ENCODE measurements around the gene DLGAP3.

The DLGAP3 gene

DNA sequence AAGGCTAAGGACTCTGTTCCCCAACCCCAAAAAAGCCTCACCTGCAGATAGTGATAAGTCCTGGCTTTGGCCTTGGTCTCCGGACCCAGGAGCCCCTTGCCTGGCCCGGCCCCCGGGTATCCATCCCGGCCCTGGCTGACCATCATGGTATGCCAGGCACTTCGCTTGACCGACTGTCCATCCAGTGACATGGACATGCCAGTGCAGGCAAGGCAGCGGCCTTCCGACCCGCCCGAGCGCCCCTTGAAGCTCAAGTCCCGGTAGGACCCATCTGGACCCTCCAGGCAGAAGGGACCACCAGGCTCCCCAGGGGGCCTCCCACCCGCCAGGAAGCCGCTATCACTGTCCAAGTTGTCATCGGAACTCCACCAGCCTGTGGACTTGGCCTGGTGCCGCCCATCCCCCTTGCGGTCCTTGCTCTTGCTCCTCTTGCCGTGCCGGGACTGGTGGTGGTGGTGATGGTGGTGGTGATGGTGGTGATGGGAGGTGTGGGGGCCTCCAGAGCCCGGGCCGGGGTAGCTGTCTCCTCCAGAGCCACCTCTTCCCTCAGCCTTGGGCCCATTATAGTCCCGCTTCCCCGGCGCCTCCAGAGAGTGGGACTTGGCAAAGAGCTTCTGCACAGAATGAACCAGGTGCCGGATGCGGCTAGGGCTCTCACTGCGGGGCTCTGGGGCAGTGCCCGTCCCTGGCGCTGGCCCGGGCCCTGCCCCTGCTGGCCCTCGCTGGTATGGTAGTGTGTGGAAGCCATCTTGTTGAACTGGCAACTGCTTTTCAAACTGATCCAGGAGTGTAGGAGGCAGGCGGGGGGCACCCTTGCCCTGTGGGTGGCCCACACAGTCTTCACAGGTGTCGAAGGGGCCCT lies 25.0 kb downstream of the DLGAP3 start:
- no peak for DNase-seq (ENCODE audit: low spot score)

DNA sequence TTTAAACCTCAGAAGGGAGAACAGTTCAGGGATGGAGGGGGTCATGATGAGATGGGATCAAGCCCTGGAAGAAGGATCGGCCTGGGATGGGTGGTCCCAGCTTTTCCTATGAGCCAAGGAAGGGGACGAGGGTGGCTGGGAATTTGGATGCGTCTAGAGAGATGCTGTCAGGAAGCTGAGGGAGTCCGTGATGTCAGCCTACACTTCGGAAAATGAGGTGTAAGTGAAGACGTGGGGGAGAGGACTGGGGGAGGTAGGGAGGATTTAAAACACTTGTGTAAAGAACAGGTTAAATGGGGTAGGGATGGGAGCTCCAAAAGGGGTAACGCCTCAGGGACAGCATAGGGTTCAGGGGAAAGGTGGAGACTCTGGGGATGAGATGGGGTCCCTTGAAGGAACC lies 27.5 kb downstream of the DLGAP3 start:
- no peak for DNase-seq (ENCODE audit: low spot score)

DNA sequence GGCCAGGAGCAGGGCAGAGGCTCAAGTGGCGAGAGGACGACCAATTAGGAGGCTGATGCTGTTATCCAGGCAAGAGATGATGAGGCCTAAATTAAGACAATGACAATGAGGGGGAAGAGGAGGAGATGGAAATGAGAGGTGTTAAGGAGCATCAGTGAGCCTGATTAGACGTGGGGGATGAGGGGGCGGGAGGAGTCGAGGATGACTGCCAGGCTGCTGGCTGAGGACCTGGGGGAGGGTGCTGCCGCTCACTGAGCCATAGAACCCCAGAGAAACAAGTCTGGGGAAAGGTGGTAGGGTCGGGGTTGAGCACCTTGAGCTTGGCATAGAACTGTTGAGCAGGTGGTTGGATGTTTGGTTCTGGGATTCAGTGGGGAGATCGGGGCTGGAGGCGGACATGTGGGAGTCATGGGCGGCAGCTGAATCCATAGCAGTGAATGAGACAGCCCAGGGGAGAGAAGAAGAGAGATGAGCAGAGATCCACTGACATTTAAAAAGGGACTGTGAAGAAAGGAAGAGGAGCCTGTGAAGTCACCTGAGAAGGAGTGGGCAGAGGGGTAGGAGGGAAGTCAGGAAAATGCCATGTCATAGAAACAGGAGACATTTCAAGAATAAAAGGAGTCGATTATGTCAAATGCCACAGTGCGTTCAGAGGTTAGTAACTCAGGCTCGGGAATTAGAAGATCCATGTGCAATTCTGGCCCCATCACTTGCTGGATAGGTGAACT lies 28.5 kb downstream of the DLGAP3 start:
- DNase-seq (ENCODE audit: low spot score) = no peak

DNA sequence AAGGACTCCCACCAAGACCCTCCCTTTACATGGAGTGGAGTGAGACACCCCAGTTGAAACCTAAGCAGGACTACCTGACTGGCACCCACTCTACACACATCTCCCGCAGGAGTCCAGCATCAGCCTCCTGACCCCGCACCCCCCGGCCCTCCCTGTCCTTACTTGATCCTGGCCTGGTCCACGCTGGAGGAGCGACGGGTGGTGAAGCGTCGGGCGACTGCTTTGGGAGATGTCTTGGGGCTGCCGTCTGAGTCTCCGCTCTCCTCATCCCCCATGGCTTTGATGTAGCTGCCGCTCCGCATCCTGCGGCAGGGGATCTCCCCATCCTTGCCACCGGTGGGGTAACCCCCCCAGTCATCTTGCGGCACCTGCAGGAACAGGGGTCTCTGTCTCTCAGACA lies 29.5 kb downstream of the DLGAP3 start:
- no peak for DNase-seq (ENCODE audit: low spot score)

DNA sequence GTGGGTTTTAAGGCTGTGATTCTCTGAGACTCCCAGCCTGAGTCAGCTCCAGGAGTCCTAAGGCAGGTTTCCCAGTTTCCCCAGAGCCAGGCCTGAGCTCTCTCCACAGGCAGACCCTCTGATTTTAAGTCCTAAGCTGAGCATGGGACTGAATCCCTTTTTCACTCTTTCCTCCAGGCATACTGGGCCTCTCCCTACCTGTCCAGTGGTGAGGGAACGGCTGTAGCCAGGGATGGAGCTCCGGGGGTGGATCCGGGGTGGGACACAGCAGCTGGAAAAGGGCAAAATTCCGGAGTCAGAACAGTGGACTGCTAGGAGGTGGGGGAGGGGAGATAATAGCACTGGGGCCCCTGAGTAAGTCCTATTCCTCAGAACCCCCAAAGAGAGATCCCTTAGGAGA lies 30.0 kb downstream of the DLGAP3 start:
- no peak for DNase-seq (ENCODE audit: low spot score)

DNA sequence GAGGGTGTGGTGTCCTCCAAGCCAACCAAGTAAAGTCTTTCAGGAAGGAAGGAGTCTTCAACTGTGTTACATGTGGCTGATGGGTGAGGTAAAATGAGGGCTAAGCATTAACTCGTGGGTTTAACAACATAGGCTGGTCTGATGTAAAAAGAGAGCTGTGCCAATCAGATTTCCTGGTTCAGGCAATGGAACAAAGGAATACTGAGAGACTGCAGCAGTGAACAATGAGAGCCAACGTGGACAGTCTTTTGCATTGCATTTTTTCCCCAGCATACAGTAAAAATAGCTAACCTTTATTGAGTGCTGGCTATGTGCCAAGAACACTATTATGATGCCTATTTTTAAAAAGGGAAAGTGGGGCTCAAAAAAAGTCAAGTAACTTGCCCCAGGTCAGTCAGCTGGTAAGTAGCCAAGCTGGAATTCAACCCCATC lies 31.1 kb downstream of the DLGAP3 start:
- no peak for DNase-seq (ENCODE audit: low spot score)

DNA sequence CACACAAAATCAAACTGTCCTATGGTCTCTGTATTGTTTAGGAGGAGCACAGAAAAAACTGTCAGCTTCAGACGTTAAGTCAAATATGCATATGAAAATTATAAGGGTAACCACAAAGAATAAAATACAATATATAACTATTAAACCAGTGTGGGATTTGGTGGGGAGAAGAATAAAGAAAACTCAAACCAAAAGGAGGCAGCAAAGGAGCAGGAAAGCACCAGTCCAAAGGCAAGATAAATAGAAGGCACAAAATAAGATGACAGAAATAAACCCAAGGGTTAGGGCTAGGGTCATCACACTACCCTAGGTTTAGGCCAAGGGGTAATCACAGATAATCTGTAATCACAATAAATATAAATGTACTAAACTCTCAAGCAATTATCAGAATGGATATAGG lies 32.8 kb downstream of the DLGAP3 start:
- no peak for DNase-seq (ENCODE audit: low spot score)

DNA sequence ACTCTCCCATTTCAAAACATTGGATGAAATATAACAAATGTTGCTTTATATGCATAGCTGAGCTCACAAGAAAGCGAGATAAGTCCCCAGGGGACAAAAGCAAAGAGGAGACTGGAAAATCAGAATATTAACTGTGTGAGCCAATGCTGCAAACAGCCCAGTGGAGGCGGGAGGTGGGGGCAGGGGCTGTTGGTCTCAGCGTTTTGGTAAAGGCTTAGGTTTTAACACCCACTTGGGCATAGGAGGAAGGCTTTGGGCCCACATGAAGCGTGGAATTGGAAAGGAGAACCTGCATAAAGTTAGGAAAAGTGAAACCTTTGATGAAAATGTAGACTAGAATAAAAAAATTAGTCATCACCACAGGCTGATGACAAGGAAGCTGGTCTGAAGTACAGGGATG lies 39.7 kb downstream of the DLGAP3 start:
- no peak for DNase-seq (ENCODE audit: low spot score)

DNA sequence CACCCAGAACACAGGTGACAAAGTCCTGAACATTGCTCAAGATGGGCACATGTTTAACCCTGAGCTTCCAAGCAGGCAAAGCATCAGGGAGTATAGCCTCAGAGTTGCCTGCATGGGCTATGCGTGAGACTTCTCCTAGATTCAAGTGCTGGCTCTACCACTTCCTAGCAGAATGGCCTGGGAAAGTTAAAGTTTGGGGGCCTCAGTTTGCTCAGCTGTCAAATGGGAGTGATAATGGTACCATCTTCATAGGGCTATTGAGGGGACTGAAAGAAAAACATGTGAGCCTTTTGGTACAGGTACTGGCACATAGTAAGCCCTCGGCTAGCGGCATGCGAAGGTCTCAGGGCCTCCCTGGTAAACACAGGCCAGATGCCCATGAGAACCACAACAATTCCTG lies 41.9 kb downstream of the DLGAP3 start:
- no peak for DNase-seq (ENCODE audit: low spot score)

DNA sequence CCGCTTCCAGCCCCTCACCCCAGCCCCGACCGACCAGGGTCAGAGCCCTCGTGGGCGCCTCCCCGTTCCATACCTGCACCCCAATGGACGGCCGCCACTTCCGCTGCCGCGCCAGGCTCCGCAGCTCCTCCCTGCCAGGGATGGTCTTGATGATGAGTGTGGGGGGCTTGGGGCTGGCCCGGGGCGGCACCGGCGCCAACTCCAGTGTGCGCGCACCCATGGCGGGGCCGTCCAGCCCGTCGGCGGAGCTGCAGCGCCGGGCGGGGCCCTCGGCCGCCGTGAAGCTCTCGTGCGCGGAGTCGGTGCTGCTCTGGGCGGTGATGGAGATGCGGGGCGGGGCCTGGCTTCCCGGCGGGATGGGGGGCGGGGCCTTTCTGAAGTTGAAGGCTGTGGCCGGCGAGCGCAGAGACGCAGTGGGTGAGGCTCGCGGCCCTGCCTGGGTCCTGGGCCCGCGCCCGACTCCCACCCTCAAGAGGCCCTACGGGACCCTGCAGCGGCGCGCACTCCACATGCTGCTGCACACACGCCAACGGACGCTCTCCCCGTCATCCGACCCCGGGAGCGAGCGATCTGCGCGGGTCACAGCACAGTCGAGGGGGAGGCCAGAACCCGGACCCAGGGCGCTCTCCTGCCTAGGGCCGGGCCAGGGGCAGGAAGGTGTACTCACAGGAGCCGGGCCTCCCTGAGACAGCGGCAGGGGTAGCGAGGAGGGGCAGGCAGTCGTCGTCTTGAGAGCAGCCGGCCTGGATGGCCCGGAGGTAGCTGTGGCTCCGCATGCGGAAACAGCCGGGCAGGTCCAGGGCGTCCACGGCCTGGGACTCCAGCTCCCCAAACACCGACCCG lies 43.8 kb downstream of the DLGAP3 start:
- DNase-seq (ENCODE audit: low spot score) = no peak

DNA sequence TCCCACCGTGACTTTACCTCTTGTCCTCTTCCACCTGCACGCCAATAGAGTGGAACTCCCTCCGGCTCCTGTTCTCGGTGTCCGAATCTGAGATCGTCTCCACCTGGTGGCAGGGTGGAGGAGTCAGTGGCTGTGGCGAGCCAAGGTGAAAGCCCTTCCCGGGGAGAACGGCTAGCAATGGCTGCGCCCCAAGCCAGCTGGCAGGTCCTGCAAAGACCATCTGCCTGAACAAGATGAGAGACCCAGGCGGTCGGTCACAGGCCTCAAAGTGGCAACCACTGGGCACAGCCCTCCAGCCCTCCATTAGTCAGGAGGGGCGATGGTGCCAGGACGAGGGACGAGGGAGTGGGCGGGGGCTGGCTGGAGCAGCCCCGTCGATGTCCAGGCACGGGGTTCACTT lies 44.5 kb downstream of the DLGAP3 start:
- no peak for DNase-seq (ENCODE audit: low spot score)

DNA sequence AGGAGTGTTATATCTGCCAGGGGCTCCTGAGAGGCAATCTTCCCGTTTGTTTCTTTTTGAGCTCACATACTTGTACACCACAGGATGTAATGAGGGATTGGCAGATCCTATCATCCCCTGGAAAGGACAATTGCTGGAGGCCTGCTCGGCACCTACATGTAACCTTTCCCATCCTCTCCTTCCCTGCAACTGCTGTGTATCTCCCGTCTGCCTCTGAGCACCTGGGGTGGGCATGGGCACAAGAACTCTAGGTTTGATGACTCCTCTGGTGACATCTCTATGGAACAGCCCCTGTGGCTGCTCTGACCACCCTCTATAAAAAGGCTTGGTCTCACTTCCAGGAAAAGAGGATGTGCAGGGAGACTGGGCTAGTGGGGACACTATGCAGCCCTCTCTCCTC lies 44.9 kb downstream of the DLGAP3 start:
- DNase-seq (ENCODE audit: low spot score) = no peak

DNA sequence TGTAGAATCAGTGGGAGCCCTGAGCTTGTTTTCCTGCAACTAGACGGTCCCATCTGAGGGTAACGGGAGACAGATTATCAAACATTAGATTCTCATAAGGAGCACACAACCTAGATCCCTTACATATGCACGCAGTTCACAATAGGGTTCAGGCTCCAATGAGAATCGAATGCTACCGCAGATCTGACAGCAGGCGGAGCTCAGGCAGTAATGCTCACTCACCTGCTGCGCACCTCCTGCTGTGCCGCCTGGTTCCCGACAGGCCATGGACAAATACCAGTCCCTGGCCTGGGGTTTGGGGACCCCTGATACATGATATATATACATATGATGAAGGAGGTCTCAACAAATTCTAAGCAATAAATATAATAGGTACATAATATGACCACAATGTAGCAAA lies 50.2 kb downstream of the DLGAP3 start:
- DNase-seq (ENCODE audit: low spot score) = no peak

DNA sequence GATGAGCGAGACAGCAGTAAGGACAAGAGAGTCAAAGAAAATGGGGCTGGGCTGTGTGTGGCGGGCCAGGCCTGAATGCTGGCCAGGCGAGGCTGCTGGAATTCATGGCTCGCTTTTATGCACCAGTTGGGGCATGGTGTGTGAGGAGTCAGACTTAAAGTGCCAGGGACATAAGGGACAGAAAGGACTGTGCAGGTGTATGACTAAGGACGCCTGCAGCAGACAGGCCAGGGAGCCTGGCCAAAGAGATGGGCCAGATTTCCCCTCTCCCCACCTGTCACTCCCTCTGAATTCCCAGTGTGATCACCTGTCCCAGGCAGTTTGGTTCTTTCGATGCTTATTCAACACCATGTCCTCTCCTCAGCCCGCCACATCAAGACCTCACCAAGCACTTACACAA lies 53.0 kb downstream of the DLGAP3 start:
- DNase-seq (ENCODE audit: low spot score) = no peak

DNA sequence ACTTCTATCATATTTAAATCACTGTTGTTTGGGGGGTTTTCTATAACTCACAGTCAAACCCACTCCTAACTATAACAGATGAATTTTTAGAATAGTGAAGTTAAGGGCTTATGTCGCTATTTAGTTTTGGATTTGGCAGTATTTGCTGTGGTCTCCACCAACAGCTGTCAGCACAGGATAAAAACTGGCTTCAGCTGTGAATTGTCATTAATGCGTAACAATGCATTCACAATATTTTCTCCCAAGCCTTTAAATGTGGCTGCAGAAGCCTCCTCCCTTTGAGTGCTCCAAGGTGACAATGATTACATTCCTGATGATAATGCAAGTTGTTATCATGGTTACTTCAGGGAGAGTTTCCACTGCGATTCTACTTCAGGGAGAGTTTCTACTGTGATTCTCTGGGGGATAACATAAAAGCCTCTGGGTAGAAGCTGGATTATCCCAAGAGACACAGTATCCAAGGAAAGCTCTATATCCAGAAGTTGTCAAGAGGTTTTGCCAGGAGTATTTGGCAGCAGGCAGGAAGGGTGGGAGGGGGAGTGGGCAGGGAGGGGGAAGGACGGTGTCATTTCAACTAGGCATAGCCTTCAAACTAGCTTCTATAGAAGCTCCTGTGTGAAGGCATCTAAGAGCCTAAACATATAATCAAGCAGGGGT lies 55.0 kb downstream of the DLGAP3 start:
- DNase-seq (ENCODE audit: low spot score) = no peak

DNA sequence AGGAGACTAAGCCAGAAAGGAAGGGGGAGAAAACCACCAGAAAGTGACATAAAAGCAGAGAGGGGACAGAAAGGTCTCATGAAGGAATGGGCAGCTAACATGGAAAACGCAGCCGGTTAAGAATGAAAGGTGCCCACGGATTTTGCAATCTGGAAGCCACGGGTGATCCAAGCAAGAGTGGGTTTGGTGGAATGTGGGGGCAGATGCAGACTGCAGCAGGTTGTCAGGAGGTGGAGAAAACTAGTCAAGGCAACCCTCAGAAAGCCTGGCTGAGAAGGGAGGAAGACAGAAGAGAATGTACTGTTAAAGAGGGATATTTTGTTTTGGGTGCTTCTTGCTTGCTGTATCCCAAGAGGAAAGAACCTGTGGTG lies 57.3 kb downstream of the DLGAP3 start:
- no peak for DNase-seq (ENCODE audit: low spot score)

DNA sequence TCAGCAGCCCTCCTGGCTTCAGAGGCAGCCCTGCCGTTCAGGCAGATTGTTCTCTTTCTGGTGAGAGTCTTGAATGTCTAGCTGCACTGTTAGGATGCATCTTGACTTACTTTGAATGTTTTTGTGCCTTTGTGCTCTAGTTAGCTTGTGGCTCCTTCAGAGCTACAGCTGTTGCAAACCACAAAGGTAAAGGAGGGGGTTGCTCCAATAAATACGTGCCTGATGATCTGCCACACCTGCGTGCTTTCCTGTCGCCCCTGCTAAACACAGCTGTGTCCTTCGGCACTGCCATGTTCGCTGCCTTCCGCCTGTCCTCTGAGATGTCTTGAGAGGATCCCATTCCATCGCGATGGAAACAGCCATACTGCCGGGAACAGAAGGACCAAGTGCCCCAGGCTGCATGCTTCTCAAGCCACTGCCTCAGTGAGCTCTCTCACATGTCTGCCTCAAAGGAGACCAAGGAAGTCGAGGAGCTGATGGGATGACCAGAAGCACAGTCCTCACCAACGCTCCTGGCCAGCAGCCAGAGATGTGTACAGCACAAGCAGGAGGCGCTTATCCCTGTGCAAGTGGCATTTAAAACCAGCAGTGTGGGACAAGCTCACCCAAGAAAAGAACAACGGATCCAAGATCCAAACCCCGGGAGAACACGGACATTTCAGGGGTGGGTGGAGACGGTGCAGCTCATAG lies 57.9 kb downstream of the DLGAP3 start:
- DNase-seq (ENCODE audit: low spot score) = no peak

DNA sequence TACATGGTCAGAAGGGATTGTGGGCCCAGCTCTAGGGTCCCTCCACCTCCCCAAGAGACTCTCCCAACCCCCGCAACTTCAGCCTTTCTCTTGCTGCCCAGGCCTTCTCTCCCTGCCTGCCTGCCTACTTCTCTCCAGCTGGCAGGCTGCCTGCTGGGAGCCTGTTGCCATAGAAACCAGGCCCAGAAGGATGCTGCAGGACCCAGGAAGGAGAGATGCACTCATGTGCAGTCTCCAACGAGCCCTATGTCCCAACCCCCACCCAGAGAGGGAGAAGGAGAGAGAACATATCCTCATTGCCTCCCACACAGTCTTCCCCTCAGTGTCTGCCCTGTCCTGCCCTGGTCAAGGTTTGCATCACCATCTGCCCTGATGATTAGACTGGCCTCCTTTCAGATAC lies 59.1 kb downstream of the DLGAP3 start:
- DNase-seq (ENCODE audit: low spot score) = no peak

DNA sequence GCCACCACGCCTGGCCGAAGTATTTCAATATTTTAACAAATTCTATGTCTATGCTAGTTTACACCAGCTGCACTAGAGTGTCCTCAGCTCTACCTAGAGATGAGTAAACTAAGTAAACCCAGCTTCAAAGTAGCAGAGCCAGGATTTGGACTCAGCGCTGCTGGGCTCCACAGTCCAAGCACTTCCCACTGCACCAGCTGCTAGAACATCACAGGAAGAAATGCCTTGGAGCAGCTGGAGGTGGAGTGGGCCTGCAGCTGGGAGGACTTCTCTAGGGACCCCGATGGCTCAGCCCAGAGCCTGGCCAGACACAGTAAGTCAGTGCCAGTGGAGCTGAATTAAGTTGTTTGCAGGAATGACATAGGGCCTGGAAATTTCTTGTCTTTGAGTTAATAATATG lies 59.7 kb downstream of the DLGAP3 start:
- no peak for DNase-seq (ENCODE audit: low spot score)

DNA sequence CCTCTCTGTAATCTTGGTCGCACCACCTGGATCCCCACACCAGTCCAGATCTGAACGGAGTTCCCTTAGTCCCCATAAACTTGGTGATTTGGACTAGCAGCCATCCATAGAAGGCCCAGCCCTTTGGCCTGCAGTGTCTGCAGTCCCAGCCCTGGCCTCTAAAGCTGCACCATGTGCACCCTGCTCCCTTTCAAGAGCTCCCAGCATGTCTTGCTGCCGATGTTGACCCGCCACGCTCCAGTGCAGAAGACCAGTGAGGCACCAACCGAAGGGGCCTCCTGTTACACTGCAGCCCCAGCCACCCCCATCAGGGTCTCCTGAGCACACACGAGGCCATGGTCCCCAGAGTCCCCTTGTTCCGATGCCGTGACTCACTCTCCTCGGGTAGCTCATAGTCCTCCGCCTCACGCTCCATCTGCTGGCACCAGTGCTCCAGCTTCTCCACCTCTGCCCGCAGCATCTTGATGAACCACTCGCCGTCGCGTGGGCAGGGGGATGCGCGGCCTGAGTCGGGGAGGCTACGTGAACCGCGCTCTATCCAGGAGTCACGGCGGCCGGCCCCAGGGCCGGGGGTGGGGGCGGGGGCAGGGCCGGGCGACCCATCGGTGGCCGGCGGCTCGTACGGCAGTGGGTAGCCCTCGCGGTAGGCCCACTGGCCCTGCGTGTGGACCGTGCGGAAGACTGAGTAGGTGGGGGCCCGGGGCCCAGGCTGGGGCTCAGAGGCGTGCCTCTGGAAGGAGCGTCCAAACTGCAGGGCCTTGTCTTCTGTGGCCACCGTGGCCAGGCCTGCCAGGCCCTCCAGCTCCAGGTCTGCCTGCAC lies 61.0 kb downstream of the DLGAP3 start:
- DNase-seq (ENCODE audit: low spot score) = no peak

DNA sequence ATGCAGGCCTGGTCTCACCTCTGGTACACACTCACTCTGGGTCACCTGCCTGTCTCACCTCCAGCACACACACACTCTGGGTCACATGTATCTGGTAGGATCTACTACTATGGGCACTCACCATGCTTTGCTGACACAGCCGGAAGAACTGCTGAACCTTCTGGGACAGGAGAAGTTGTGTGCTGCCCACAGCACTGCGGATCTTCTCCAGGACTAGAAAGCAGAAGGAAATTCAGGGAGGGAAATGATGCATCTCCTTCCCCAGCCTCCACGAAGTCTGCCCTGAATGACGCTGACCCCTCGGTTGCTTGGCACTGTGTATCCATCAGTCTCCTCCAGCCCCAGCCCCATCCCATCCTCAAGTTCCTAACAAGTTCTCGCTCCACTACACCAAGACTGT lies 62.0 kb downstream of the DLGAP3 start:
- no peak for DNase-seq (ENCODE audit: low spot score)
